HUDEP-2 (cell line): ENCODE data around the gene TBXAS1.
A peak's percentile ranks its signal among the peaks of the same experiment; 100 is the strongest.
"Not testable (repeated sequence)": the region's sequence is repeated elsewhere in the genome, so short reads cannot be mapped to it uniquely, and the experiment has no call there.

Experiments used
- DNase-seq, 76 experiments: peaks; one replicate each; lab custom pipeline; 2025; ENCODE audit not compliant: unreplicated experiment in 76 of 76; lab: John Stamatoyannopoulos, UW

Gene TBXAS1

GRCh38 chr7:139913021-139913844, 84.2 kb downstream of the TBXAS1 start:
- DNase-seq, result no peak

- no peak for DNase-seq
Measured at GRCh38 chr7:139913845-139914135, 84.7 kb downstream of the TBXAS1 start.

GRCh38 chr7:139914306-139915267, 85.5 kb downstream of the TBXAS1 start:
- peak in 15 of 76 experiments; percentile 5 to 42 (median 20) for DNase-seq

GRCh38 chr7:139915268-139915863, 86.3 kb downstream of the TBXAS1 start:
- DNase-seq, result peak in 2 of 76 experiments; percentile 36 to 38

- peak in 75 of 76 experiments; percentile 35 to 97 (median 87) for DNase-seq
Measured at GRCh38 chr7:139915864-139916716, 87.0 kb downstream of the TBXAS1 start.

GRCh38 chr7:139916717-139917395, 87.8 kb downstream of the TBXAS1 start:
- DNase-seq, result peak in 4 of 76 experiments; percentile 13 to 57 (median 36)

GRCh38 chr7:139917851-139918250, 88.8 kb downstream of the TBXAS1 start:
- no peak for DNase-seq

- peak in 8 of 76 experiments; percentile 13 to 35 (median 20) for DNase-seq
Measured at GRCh38 chr7:139918480-139918879, 89.4 kb downstream of the TBXAS1 start.

- no peak for DNase-seq
Measured at GRCh38 chr7:139923090-139923489, 94.0 kb downstream of the TBXAS1 start.

GRCh38 chr7:139924461-139924860, 95.4 kb downstream of the TBXAS1 start:
- DNase-seq, result no peak

- not testable (repeated sequence) for DNase-seq
Measured at GRCh38 chr7:139929221-139929620, 100.2 kb downstream of the TBXAS1 start.

GRCh38 chr7:139930286-139930965, 101.4 kb downstream of the TBXAS1 start:
- DNase-seq, result peak in 50 of 76 experiments; percentile 4 to 68 (median 30)

- no peak for DNase-seq
Measured at GRCh38 chr7:139931190-139931934, 102.3 kb downstream of the TBXAS1 start.

- no peak for DNase-seq
Measured at GRCh38 chr7:139932531-139932930, 103.5 kb downstream of the TBXAS1 start.

GRCh38 chr7:139936760-139937310, 107.8 kb downstream of the TBXAS1 start:
- DNase-seq, result peak in 7 of 76 experiments; percentile 3 to 38 (median 17)

GRCh38 chr7:139937715-139938114, 108.7 kb downstream of the TBXAS1 start:
- DNase-seq, result no peak

- no peak for DNase-seq
Measured at GRCh38 chr7:139940866-139941265, 111.8 kb downstream of the TBXAS1 start.

- no peak for DNase-seq
Measured at GRCh38 chr7:139941421-139941820, 112.4 kb downstream of the TBXAS1 start.
